HK-2 (cell line): ENCODE measurements around the gene CD163L1.

Experiments used
- DNase-seq: peaks from one replicate; pipeline ENCODE4 v3.0.0-alpha.2; 2018; ENCODE audit not compliant: unreplicated experiment

CD163L1 gene

DNA sequence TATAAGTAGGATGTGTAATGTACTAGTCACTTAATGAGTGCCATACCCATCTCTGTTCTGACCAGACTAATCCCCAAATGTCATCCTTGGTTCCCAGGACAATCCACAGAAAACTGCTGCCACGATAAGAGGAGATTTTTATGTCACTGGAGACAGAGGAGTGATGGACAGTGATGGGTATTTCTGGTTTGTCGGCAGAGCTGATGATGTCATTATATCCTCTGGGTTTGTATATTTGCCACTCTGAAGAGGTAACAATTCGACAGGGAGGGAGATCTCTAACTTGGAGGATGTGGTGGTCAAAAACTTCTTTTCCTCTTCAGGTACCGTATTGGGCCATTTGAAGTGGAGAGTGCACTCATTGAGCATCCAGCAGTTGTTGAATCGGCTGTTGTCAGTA, 119.8 kb downstream of the CD163L1 start:
- DNase-seq = no peak

DNA sequence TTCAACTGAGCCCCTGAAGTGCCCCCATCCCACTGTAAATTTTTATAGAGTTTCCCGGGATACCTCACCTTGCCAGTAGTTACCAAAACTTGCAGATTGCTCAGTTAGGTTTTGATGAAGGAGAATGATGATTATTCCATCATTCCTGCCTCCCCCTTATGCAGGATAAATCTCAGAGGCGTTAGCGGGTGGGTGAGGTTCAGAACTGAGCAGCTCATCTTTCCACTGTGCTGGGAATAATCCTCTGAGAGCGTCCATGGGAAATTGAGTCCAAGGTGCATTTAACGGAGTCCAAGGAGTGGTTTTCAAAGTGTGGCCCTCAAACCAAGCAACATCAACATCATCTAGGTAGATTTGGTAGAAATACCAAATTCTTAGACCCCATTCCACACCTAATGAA, 121.4 kb downstream of the CD163L1 start:
- no peak for DNase-seq

DNA sequence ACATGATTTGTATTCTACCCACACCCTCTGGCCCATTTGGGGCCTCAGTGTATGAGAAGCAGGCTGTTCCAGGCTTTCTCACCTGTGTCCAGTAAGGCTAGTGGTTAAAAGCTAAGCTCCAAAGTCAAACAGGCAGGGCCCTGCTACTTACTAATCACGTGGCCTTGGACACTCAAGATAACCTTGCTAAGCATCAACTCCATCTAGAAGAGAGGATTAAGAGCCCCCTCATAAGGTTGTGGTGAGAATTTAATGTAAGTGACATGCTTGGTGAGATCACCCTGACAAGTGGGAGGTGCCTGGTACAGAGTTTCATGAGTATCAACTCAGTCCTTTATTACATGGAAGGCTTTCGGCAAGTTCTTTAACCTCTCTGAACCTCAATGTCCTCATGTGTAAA, 122.3 kb downstream of the CD163L1 start:
- DNase-seq = no peak

DNA sequence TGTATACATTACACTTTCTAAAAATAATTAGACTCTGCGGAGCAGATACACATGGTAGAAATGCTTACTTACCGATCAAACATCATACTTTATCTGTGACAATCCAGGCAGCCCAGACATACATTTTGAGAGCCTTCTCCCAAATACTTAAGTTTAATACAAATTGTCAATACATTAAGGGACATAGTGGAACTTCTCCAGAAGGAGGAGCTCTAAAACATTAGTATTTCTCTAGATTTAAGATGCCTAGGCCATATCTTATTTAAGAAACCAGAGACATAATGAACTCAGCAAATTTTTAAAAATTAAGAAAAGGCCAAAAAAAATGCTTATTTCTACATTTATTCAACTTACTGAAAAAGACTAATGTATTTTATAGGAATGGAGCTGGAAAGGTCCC, 124.0 kb downstream of the CD163L1 start:
- no peak for DNase-seq

DNA sequence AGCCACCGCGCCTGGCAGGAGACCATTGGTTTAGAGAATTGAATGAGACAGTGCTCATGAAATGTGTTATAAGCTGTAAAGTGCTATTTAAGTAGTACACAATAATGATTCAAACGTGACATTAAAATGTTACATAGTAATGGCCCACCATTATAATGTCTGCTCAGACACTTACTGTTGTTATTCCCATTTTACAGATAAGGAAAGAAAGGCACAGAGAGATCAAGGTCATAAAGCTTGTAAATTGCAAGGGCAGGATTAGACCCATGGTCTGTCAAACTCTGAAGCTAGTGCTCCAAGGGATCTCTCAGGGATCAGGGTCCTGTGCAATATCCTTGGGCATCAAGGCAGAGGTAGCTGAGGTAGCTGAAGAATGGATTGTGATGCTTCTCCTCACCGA, 133.9 kb downstream of the CD163L1 start:
- DNase-seq = no peak
